GM23338 (cell line): ENCODE data around the gene ZNF816. TPM values are rescaled to one million over a fixed set of nuclear protein-coding genes. Genes with fewer than 3 reads are reported as not detected.

Experiments used
- ATAC-seq: fragments of 200-7000 bp; cut with Tn5 transposase; 3 replicates; pipeline ENCODE4 v1.9.1; 2020
- DNase-seq: peaks from one replicate; pipeline ENCODE4 v3.0.0-alpha.2; 2015; ENCODE audit warnings: low spot score
- H2AFZ ChIP-seq: fragments of 200-600 bp; sonication (generic); 2 replicates; pipeline ENCODE4 v1.8.0; 2016; ENCODE audit warnings: antibody characterized with exemption, mild to moderate bottlenecking, moderate library complexity
- H3F3A ChIP-seq: fragments of 200-600 bp; sonication (generic); replicated peaks from 2 replicates; pipeline ENCODE4 v1.8.0; 2017; ENCODE audit warnings: antibody characterized with exemption, mixed run types, low read depth
- H3K27ac ChIP-seq: fragments of 200-600 bp; sonication (generic); 2 replicates; pipeline ENCODE4 v1.6.1; 2016; ENCODE audit warnings: low read depth
- H3K27me3 ChIP-seq: fragments of 200-600 bp; sonication (generic); 2 replicates; pipeline ENCODE4 v1.8.0; 2016; ENCODE audit warnings: mild to moderate bottlenecking, mixed run types, moderate library complexity; ENCODE audit not compliant: insufficient read depth
- H3K36me3 ChIP-seq: fragments of 200-600 bp; sonication (generic); 2 replicates; pipeline ENCODE4 v1.8.0; 2016; ENCODE audit warnings: mild to moderate bottlenecking; ENCODE audit not compliant: insufficient read depth
- H3K4me1 ChIP-seq: fragments of 200-600 bp; sonication (generic); 2 replicates; pipeline ENCODE4 v1.8.0; 2016; ENCODE audit warnings: mild to moderate bottlenecking, moderate library complexity; ENCODE audit not compliant: insufficient read depth
- H3K4me2 ChIP-seq: fragments of 200-600 bp; sonication (generic); 2 replicates; pipeline ENCODE4 v1.7.1; 2017; ENCODE audit warnings: mixed run types
- H3K4me3 ChIP-seq: fragments of 200-600 bp; sonication (generic); 2 replicates; pipeline ENCODE4 v1.6.1; 2016; ENCODE audit warnings: mixed run types
- H3K79me2 ChIP-seq: fragments of 200-600 bp; sonication (generic); replicated peaks from 2 replicates; pipeline ENCODE4 v1.8.0; 2017; ENCODE audit warnings: mild to moderate bottlenecking; ENCODE audit not compliant: insufficient read depth
- H3K9me2 ChIP-seq: fragments of 200-600 bp; sonication (generic); 2 replicates; pipeline ENCODE4 v1.8.0; 2017; ENCODE audit not compliant: insufficient read depth
- H4K20me1 ChIP-seq: fragments of 200-600 bp; sonication (generic); replicated peaks from 2 replicates; pipeline ENCODE4 v1.8.0; 2017; ENCODE audit warnings: mild to moderate bottlenecking; ENCODE audit not compliant: insufficient read depth
- H3K27ac Mint-ChIP-seq: 2 replicates; pipeline ENCODE4 v1.8.0; 2020; ENCODE audit warnings: inconsistent platforms, mild to moderate bottlenecking, moderate library complexity, mixed read lengths
- H3K27me3 Mint-ChIP-seq: 3 replicates; pipeline ENCODE4 v1.8.0; 2022; ENCODE audit warnings: low read depth, mild to moderate bottlenecking, moderate library complexity, mixed read lengths, inconsistent platforms; ENCODE audit not compliant: insufficient read depth, poor library complexity
- H3K36me3 Mint-ChIP-seq: 3 replicates; pipeline ENCODE4 v1.8.0; 2021; ENCODE audit warnings: low read depth, mild to moderate bottlenecking, inconsistent platforms, moderate library complexity, mixed read lengths
- H3K4me1 Mint-ChIP-seq: 3 replicates; pipeline ENCODE4 v1.8.0; 2020; ENCODE audit warnings: mild to moderate bottlenecking, inconsistent platforms, mixed read lengths
- H3K4me3 Mint-ChIP-seq: 3 replicates; pipeline ENCODE4 v1.8.0; 2021; ENCODE audit warnings: moderate library complexity, mild to moderate bottlenecking, inconsistent platforms, mixed read lengths
- H3K9me3 Mint-ChIP-seq: 3 replicates; pipeline ENCODE4 v1.8.0; 2020; ENCODE audit warnings: moderate library complexity, mild to moderate bottlenecking, inconsistent platforms, mixed read lengths
- CREB1 ChIP-seq: fragments of 250-450 bp; sonication (Bioruptor Pico); IDR thresholded peaks from 2 replicates; pipeline ENCODE4 v1.5.0; 2020; ENCODE audit warnings: low read depth, mild to moderate bottlenecking, moderate library complexity
- EZH2 ChIP-seq: fragments of 200-600 bp; sonication (generic); IDR thresholded peaks from one replicate; pipeline ENCODE4 v1.8.0; 2017; ENCODE audit warnings: antibody characterized with exemption, mild to moderate bottlenecking, low read depth; ENCODE audit not compliant: unreplicated experiment
- REST ChIP-seq: IDR thresholded peaks from one replicate; pipeline ENCODE4 v1.6.1; 2018; ENCODE audit warnings: antibody characterized with exemption; ENCODE audit not compliant: unreplicated experiment
- ZNF114 ChIP-seq: fragments of 250-450 bp; sonication (Bioruptor Pico); IDR thresholded peaks from 2 replicates; pipeline ENCODE4 v1.5.0; 2020; ENCODE audit warnings: mild to moderate bottlenecking, moderate library complexity
- ZNF462 ChIP-seq: fragments of 250-450 bp; sonication (Bioruptor Pico); IDR thresholded peaks from 2 replicates; pipeline ENCODE4 v1.5.0; 2020; ENCODE audit warnings: mild to moderate bottlenecking, moderate library complexity
- polyA plus RNA-seq: library from polyadenylated mRNA; unstranded; fragments of >200 nt; fragmentation: Nextera tagmentation; extraction: Ambion mirVana; gene quantifications from 2 replicates; pipeline ENCODE4 v1.2.1, GENCODE V29; 2016
- total RNA-seq: library from RNA; depleted of rRNA; stranded (reverse); fragments of >200 nt; shearing (Covaris generic); gene quantifications from 2 replicates; pipeline ENCODE4 v1.2.3, GENCODE V29; 2014

The ZNF816 gene
- total and polyA plus RNA-seq, 2 experiments from 2014 or later: 7.0 to 9.5 TPM

GRCh38 chr19:52957591-52957990 lies 5.1 kb downstream of the ZNF816 start (continued):
- no peak for TF ChIP-seq ZNF462 (CRISPR knock-in tag)
- TF ChIP-seq ZNF114: no peak

- peaks cover 8% of the 10 kb centered on the region; the same call in 1 of the 2 replicates for H4K20me1 ChIP-seq
- no peaks in the 10 kb centered on the region; the same call in 1 of the 2 replicates for H3K9me2 ChIP-seq
- H3K79me2 ChIP-seq: peaks cover 30% of the 10 kb centered on the region
- Mint-ChIP-seq H3K27ac (no peak overlapping the region), H3K9me3 (peaks cover 11% of the 10 kb centered on the region; the same call in 2 of the 3 replicates), H3K27me3 (peaks cover 2% of the 10 kb centered on the region), H3K4me3 (no peak overlapping the region), H3K36me3 (peaks cover 64% of the 10 kb centered on the region), H3K4me1 (peaks cover 7% of the 10 kb centered on the region)
- no peak overlapping the region for H3K27ac ChIP-seq
- H3K4me1 ChIP-seq: peaks cover 7% of the 10 kb centered on the region
- no peaks in the 10 kb centered on the region for H3F3A ChIP-seq
- DNase-seq (no peak), ATAC-seq (no peak)
- peaks cover 16% of the 10 kb centered on the region; the same call in 1 of the 2 replicates for H3K36me3 ChIP-seq
- H2AFZ ChIP-seq: no peak overlapping the region
- no peaks in the 10 kb centered on the region for H3K27me3 ChIP-seq
- no peak overlapping the region for H3K4me3 ChIP-seq
- H3K4me2 ChIP-seq: no peak overlapping the region
- TF ChIP-seq CREB1 (no peak), REST (no peak), EZH2 (no peak), ZNF462 (CRISPR knock-in tag) (no peak), ZNF114 (no peak)
Observed at GRCh38 chr19:52956917-52957316, 5.8 kb downstream of the ZNF816 start.
